GM12878 (cell line): ENCODE data around the gene MYO16. TPM values are rescaled to one million over a fixed set of nuclear protein-coding genes. Genes with fewer than 3 reads are reported as not detected.

Experiments used
- CHD1 ChIP-seq: IDR thresholded peaks from 2 replicates; pipeline ENCODE4 v1.6.1; 2012; ENCODE audit warnings: low read depth, low read length, improper control_type of control experiment
- HCFC1 ChIP-seq: fragments of 150-350 bp; IDR thresholded peaks from 2 replicates; pipeline ENCODE4 v1.6.1; 2014; ENCODE audit warnings: low read length
- RCOR1 ChIP-seq: conservative IDR thresholded peaks from 2 replicates; pipeline ENCODE4 v1.6.1; 2012; ENCODE audit warnings: low read depth, low read length, improper control_type of control experiment
- ZBTB40 ChIP-seq: fragments of 450-650 bp; IDR thresholded peaks from 2 replicates; pipeline ENCODE4 v1.6.1; 2016; ENCODE audit warnings: mild to moderate bottlenecking, moderate library complexity, borderline replicate concordance
- polyA plus RNA-seq, 11 experiments: library from polyadenylated mRNA; depleted of rRNA in 4 of 11; unstranded in 6 of 11; stranded (reverse) in 5 of 11; fragments of >200 nt; fragmentation: Nextera tagmentation in 4 of 11; fragmentation: Illumina TruSeq in 1 of 11; extraction: Ambion mirVana in 4 of 11; extraction: Trizol in 1 of 11; gene quantifications; 1 replicate in 1 of 11; 2 replicates in 10 of 11; pipeline versions ENCODE4 v1.2.1 to v1.2.3, GENCODE V29; 2011 to 2016; ENCODE audit warnings: inconsistent platforms in 2 of 11, missing spikeins in 2 of 11, low read depth in 1 of 11
- total RNA-seq, 4 experiments: library from RNA; depleted of rRNA in 3 of 4; stranded (reverse); fragments of >200 nt in 3 of 4; fragmentation: Illumina TruSeq in 1 of 4; extraction: Trizol in 1 of 4; gene quantifications; 2 replicates each; pipeline versions ENCODE4 v1.2.1 to v1.2.3, GENCODE V29; 2013 to 2021
- TF ChIP-seq, protein P1 (sequence below): IDR thresholded peaks from 2 replicates; pipeline ENCODE4 v1.6.1; 2011; ENCODE audit warnings: borderline replicate concordance, low read depth, mild to moderate bottlenecking, moderate library complexity, low read length; ENCODE audit not compliant: insufficient read depth, poor library complexity, severe bottlenecking

Gene MYO16
- total and polyA plus RNA-seq, 10 of the 15 experiments (the other 5 are each of a cell fraction or from before 2014, with no cell fraction given), result under 0.01 to 1.7 (median 0.05) TPM; not detected in 4

DNA sequence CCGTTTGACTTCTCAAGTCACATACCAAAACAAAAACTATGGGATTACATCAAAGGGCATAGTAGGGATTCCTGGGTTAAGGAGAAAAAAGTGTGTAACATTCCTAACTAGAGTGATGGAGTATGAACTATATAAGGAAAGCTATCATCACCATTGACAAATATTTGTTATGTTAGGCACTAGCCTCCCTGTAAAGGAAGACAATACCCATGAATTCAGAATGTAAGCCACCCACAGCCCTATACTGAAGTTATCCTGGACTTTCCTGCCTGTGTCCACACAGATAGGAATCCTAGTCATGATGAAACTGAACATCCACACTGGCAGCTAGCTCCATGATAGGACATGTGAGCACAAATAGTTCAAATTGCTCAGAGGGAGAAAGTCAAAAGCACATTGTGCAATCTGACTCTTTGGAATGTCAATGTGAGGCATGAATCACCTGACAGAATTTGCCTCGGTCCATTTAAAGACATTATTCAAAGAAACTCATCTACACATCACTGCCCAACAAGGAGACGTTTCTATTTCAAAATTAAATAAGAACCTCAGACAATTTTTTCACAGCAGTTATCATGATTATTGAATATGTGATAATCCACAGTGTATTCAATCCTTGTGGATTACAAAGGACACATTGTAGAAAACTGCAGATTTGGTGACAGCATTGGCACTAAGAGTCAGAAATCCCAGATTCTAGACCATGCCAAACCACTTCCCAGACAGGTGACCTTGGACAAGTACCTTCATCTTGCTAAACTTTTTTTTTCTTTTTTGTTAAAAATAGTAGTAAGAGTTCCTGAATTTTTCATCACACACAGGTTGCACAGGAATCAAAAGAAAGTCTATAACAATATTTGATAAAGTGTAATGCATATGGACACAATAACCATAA lies 627.7 kb downstream of the MYO16 start (continued):
- no peak for TF ChIP-seq RCOR1
- no peak for TF ChIP-seq HCFC1
- no peak for TF ChIP-seq ZBTB40
- TF ChIP-seq, protein P1, sequence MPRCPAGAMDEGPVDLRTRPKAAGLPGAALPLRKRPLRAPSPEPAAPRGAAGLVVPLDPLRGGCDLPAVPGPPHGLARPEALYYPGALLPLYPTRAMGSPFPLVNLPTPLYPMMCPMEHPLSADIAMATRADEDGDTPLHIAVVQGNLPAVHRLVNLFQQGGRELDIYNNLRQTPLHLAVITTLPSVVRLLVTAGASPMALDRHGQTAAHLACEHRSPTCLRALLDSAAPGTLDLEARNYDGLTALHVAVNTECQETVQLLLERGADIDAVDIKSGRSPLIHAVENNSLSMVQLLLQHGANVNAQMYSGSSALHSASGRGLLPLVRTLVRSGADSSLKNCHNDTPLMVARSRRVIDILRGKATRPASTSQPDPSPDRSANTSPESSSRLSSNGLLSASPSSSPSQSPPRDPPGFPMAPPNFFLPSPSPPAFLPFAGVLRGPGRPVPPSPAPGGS, result no peak
- TF ChIP-seq CHD1, result no peak
- TF ChIP-seq, all 136 proteins: peak for 0
